ENCODE results near the gene METRNL. TPM values are rescaled to one million over a fixed set of nuclear protein-coding genes. Genes with fewer than 3 reads are reported as not detected.

Gene METRNL
- total RNA-seq, 1 experiment from 2014 or later: 21.0 TPM

- no peaks in the 10 kb centered on the region for H3K36me3 ChIP-seq (ENCODE audit: control insufficient read depth, insufficient read depth, low read length)
- in situ Hi-C loops (cut with HindIII; ENCODE audit: low pct_unique_long_range_greater_than_20kb, low sequenced_read_pairs) (no loop called here), intact Hi-C loops (cut with micrococcal nuclease; ENCODE audit: unreplicated experiment) (no loop called here)
- no peak overlapping the region for H3K27ac ChIP-seq (ENCODE audit: low read length)
- DNase-seq (ENCODE audit: low read depth, low spot score) (no peak), ATAC-seq (no peak)
- H3K4me3 ChIP-seq (ENCODE audit: low read depth in 2 of 2, low read length in 2 of 2): no peak overlapping the region
- no peaks in the 10 kb centered on the region for H3K9me3 ChIP-seq (ENCODE audit: control insufficient read depth, insufficient read depth, low read depth, low read length)
- ChIA-PET POLR2A (no interaction called here), CTCF (no interaction called here)
- BruUV-seq (replicated peaks): no TSS peak
- no peaks in the 10 kb centered on the region for H3K27me3 ChIP-seq (ENCODE audit: control insufficient read depth, insufficient read depth, low read length)
- TF ChIP-seq TCF7L2 (IDR thresholded peaks at IDR 0.05; ENCODE audit: low read depth, low read length): no peak
- TF ChIP-seq, protein P1, sequence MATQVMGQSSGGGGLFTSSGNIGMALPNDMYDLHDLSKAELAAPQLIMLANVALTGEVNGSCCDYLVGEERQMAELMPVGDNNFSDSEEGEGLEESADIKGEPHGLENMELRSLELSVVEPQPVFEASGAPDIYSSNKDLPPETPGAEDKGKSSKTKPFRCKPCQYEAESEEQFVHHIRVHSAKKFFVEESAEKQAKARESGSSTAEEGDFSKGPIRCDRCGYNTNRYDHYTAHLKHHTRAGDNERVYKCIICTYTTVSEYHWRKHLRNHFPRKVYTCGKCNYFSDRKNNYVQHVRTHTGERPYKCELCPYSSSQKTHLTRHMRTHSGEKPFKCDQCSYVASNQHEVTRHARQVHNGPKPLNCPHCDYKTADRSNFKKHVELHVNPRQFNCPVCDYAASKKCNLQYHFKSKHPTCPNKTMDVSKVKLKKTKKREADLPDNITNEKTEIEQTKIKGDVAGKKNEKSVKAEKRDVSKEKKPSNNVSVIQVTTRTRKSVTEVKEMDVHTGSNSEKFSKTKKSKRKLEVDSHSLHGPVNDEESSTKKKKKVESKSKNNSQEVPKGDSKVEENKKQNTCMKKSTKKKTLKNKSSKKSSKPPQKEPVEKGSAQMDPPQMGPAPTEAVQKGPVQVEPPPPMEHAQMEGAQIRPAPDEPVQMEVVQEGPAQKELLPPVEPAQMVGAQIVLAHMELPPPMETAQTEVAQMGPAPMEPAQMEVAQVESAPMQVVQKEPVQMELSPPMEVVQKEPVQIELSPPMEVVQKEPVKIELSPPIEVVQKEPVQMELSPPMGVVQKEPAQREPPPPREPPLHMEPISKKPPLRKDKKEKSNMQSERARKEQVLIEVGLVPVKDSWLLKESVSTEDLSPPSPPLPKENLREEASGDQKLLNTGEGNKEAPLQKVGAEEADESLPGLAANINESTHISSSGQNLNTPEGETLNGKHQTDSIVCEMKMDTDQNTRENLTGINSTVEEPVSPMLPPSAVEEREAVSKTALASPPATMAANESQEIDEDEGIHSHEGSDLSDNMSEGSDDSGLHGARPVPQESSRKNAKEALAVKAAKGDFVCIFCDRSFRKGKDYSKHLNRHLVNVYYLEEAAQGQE (IDR thresholded peaks at IDR 0.05; ENCODE audit: insufficient read depth in 1 of 2, low read depth in 2 of 2, low read length in 1 of 2): no peak
- TF ChIP-seq, protein P2, sequence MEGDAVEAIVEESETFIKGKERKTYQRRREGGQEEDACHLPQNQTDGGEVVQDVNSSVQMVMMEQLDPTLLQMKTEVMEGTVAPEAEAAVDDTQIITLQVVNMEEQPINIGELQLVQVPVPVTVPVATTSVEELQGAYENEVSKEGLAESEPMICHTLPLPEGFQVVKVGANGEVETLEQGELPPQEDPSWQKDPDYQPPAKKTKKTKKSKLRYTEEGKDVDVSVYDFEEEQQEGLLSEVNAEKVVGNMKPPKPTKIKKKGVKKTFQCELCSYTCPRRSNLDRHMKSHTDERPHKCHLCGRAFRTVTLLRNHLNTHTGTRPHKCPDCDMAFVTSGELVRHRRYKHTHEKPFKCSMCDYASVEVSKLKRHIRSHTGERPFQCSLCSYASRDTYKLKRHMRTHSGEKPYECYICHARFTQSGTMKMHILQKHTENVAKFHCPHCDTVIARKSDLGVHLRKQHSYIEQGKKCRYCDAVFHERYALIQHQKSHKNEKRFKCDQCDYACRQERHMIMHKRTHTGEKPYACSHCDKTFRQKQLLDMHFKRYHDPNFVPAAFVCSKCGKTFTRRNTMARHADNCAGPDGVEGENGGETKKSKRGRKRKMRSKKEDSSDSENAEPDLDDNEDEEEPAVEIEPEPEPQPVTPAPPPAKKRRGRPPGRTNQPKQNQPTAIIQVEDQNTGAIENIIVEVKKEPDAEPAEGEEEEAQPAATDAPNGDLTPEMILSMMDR (IDR thresholded peaks at IDR 0.05): no peak
- no peak for TF ChIP-seq SIN3A (IDR thresholded peaks at IDR 0.05; ENCODE audit: borderline replicate concordance, insufficient read depth, low read depth, low read length)
- TF ChIP-seq POLR2AphosphoS5 (IDR thresholded peaks at IDR 0.05; ENCODE audit: low read depth, low read length): no peak
- H3K4me1 ChIP-seq (ENCODE audit: control insufficient read depth, insufficient read depth, low read length): peaks cover 27% of the 10 kb centered on the region
Measured at GRCh38 chr17:83098241-83099085, 19.1 kb downstream of the METRNL start.

GRCh38 chr17:83099086-83099555 is 19.7 kb downstream of the METRNL start:
- Histone ChIP-seq H3K36me3 (ENCODE audit: control insufficient read depth, insufficient read depth, low read length) (no peaks in the 10 kb centered on the region), H3K27ac (ENCODE audit: low read length) (no peak overlapping the region), H3K4me1 (ENCODE audit: control insufficient read depth, insufficient read depth, low read length) (peaks cover 27% of the 10 kb centered on the region), H3K27me3 (ENCODE audit: control insufficient read depth, insufficient read depth, low read length) (no peaks in the 10 kb centered on the region), H3K9me3 (ENCODE audit: control insufficient read depth, insufficient read depth, low read depth, low read length) (no peaks in the 10 kb centered on the region), H3K4me3 (ENCODE audit: low read depth in 2 of 2, low read length in 2 of 2) (no peak overlapping the region)
- DNase-seq (ENCODE audit: low read depth, low spot score): no peak
- ATAC-seq: no peak
- intact Hi-C loops (cut with micrococcal nuclease; ENCODE audit: unreplicated experiment): no loop called here
- in situ Hi-C loops (cut with HindIII; ENCODE audit: low pct_unique_long_range_greater_than_20kb, low sequenced_read_pairs): no loop called here
- TF ChIP-seq POLR2AphosphoS5 (IDR thresholded peaks at IDR 0.05; ENCODE audit: low read depth, low read length) (no peak), TCF7L2 (IDR thresholded peaks at IDR 0.05; ENCODE audit: low read depth, low read length) (no peak), SIN3A (IDR thresholded peaks at IDR 0.05; ENCODE audit: borderline replicate concordance, insufficient read depth, low read depth, low read length) (no peak)
- TF ChIP-seq, protein P1 (IDR thresholded peaks at IDR 0.05; ENCODE audit: insufficient read depth in 1 of 2, low read depth in 2 of 2, low read length in 1 of 2): no peak
- TF ChIP-seq, protein P2 (IDR thresholded peaks at IDR 0.05): no peak
- POLR2A ChIA-PET: no interaction called here
- CTCF ChIA-PET: no interaction called here
- no TSS peak for BruUV-seq (replicated peaks)

Measured in Panc1 (cell line).